WTC11 (cell line): ENCODE measurements around the gene PDZRN4. TPM values are rescaled to one million over a fixed set of nuclear protein-coding genes. Genes with fewer than 3 reads are reported as not detected.
"Not testable (repeated sequence)": the region's sequence is repeated elsewhere in the genome, so short reads cannot be mapped to it uniquely, and the experiment has no call there.

Experiments
- ATAC-seq: fragments of 200-7000 bp; cut with Tn5 transposase; 2 replicates; pipeline ENCODE4 v1.10.0; 2021; ENCODE audit warnings: mild to moderate bottlenecking, moderate library complexity
- CTCF ChIA-PET: fragments of 300-600 bp; sonication (Branson Sonifier 250); formaldehyde crosslinking; loops from one replicate; lab custom pipeline; 2021; ENCODE audit warnings: antibody characterized with exemption; lab: Charles Lee
- POLR2A ChIA-PET: fragments of 350-600 bp; sonication (Branson Sonifier 250); formaldehyde crosslinking; loops from one replicate; lab custom pipeline; 2021; ENCODE audit warnings: antibody characterized with exemption; lab: Charles Lee
- DNase-seq: peaks from one replicate; pipeline ENCODE4 v3.0.0; 2021; ENCODE audit warnings: low spot score
- H3K27ac Mint-ChIP-seq: 2 replicates; pipeline ENCODE4 v1.8.0; 2021; ENCODE audit warnings: mixed read lengths
- H3K27me3 Mint-ChIP-seq: 2 replicates; pipeline ENCODE4 v1.8.0; 2021; ENCODE audit warnings: low read depth, mild to moderate bottlenecking, moderate library complexity, mixed read lengths
- H3K36me3 Mint-ChIP-seq: 2 replicates; pipeline ENCODE4 v1.8.0; 2021; ENCODE audit warnings: mixed read lengths
- H3K4me1 Mint-ChIP-seq: 2 replicates; pipeline ENCODE4 v1.8.0; 2022; ENCODE audit warnings: mixed read lengths
- H3K4me3 Mint-ChIP-seq: 2 replicates; pipeline ENCODE4 v1.8.0; 2021; ENCODE audit warnings: mild to moderate bottlenecking, moderate library complexity, mixed read lengths
- H3K9me3 Mint-ChIP-seq: 2 replicates; pipeline ENCODE4 v1.8.0; 2021; ENCODE audit warnings: mixed read lengths
- CBFB ChIP-seq: sonication (generic); formaldehyde crosslinking; IDR thresholded peaks from 2 replicates; pipeline ENCODE4 v1.8.1; 2022; ENCODE audit warnings: mild to moderate bottlenecking, low read depth, missing genetic modification reagents
- CTCF ChIP-seq: fragments of 200-600 bp; IDR thresholded peaks from 2 replicates; pipeline ENCODE4 v1.8.0; 2022; ENCODE audit warnings: antibody characterized with exemption
- FOXK1 ChIP-seq: sonication (generic); formaldehyde crosslinking; IDR thresholded peaks from 2 replicates; pipeline ENCODE4 v1.8.0; 2022; ENCODE audit warnings: mild to moderate bottlenecking, moderate library complexity, missing genetic modification reagents
- FOXP4 ChIP-seq: sonication (generic); formaldehyde crosslinking; IDR thresholded peaks from 2 replicates; pipeline ENCODE4 v1.8.0; 2022; ENCODE audit warnings: mild to moderate bottlenecking, missing genetic modification reagents
- IRF2 ChIP-seq: sonication (generic); formaldehyde crosslinking; IDR thresholded peaks from 2 replicates; pipeline ENCODE4 v1.8.0; 2022; ENCODE audit warnings: low read depth, missing genetic modification reagents, borderline replicate concordance
- JUN ChIP-seq: sonication (generic); formaldehyde crosslinking; IDR thresholded peaks from 2 replicates; pipeline ENCODE4 v1.8.0; 2023; ENCODE audit warnings: mild to moderate bottlenecking, missing genetic modification reagents
- MXD4 ChIP-seq: fragments of 250-450 bp; sonication (Bioruptor Pico); IDR thresholded peaks from 2 replicates; pipeline ENCODE4 v1.8.0; 2021; ENCODE audit warnings: mild to moderate bottlenecking, moderate library complexity, borderline replicate concordance
- NR3C1 ChIP-seq: sonication (generic); formaldehyde crosslinking; conservative IDR thresholded peaks from 2 replicates; pipeline ENCODE4 v1.8.1; 2023; ENCODE audit warnings: low read depth, mild to moderate bottlenecking, missing genetic modification reagents
- OVOL2 ChIP-seq: fragments of 250-450 bp; sonication (Bioruptor Pico); IDR thresholded peaks from 2 replicates; pipeline ENCODE4 v1.9.0; 2021; ENCODE audit warnings: mild to moderate bottlenecking, borderline replicate concordance
- RELA ChIP-seq: sonication (generic); formaldehyde crosslinking; IDR thresholded peaks from 2 replicates; pipeline ENCODE4 v1.8.1; 2022; ENCODE audit warnings: missing genetic modification reagents, mild to moderate bottlenecking, borderline replicate concordance
- SMAD3 ChIP-seq: sonication (generic); formaldehyde crosslinking; IDR thresholded peaks from 2 replicates; pipeline ENCODE4 v1.8.0; 2022; ENCODE audit warnings: missing genetic modification reagents, mild to moderate bottlenecking, borderline replicate concordance
- SMAD4 ChIP-seq: sonication (generic); formaldehyde crosslinking; IDR thresholded peaks from 2 replicates; pipeline ENCODE4 v1.8.0; 2022; ENCODE audit warnings: mild to moderate bottlenecking, missing genetic modification reagents
- SP1 ChIP-seq: sonication (generic); formaldehyde crosslinking; conservative IDR thresholded peaks from 2 replicates; pipeline ENCODE4 v1.8.1; 2022; ENCODE audit warnings: missing genetic modification reagents
- TP53 ChIP-seq: sonication (generic); formaldehyde crosslinking; IDR thresholded peaks from 2 replicates; pipeline ENCODE4 v1.8.1; 2023; ENCODE audit warnings: mild to moderate bottlenecking, missing genetic modification reagents
- ZNF121 ChIP-seq: sonication (generic); formaldehyde crosslinking; IDR thresholded peaks from 2 replicates; pipeline ENCODE4 v1.8.0; 2023; ENCODE audit warnings: missing genetic modification reagents
- ZNF263 ChIP-seq: sonication (generic); formaldehyde crosslinking; IDR thresholded peaks from 2 replicates; pipeline ENCODE4 v1.8.1; 2022; ENCODE audit warnings: low read depth, mild to moderate bottlenecking, moderate library complexity, missing genetic modification reagents
- ZNF423 ChIP-seq: fragments of 250-450 bp; sonication (Bioruptor Pico); IDR thresholded peaks from 2 replicates; pipeline ENCODE4 v2.1.2; 2022; ENCODE audit warnings: mild to moderate bottlenecking, moderate library complexity
- total RNA-seq: library from RNA; stranded (reverse); gene quantifications from 3 replicates; pipeline ENCODE4 v1.2.3, GENCODE V29; 2021
- TF ChIP-seq, protein P1 (sequence below): sonication (generic); formaldehyde crosslinking; IDR thresholded peaks from 2 replicates; pipeline ENCODE4 v1.8.1; 2022; ENCODE audit warnings: low read depth, mild to moderate bottlenecking, moderate library complexity, missing genetic modification reagents, borderline replicate concordance
- TF ChIP-seq, protein P2 (sequence below): sonication (generic); formaldehyde crosslinking; IDR thresholded peaks from 2 replicates; pipeline ENCODE4 v1.8.1; 2022; ENCODE audit warnings: missing genetic modification reagents, borderline replicate concordance
- TF ChIP-seq, protein P3 (sequence below): sonication (generic); formaldehyde crosslinking; IDR thresholded peaks from 2 replicates; pipeline ENCODE4 v1.8.0; 2022; ENCODE audit warnings: missing genetic modification reagents

PDZRN4 gene
- total RNA-seq, 1 experiment from 2014 or later, result 0.09 TPM

GRCh38 chr12:41190338-41190737 lies 2.2 kb downstream of the PDZRN4 start:
- ChIA-PET CTCF (interaction anchor here (0.7 to 1.5 kb wide), 14 partner anchors 9 to 834 kb away, joined by 3 to 9 read pairs (median 3); no protein-coding TSS in a partner anchor), POLR2A (no interaction called here)
- ATAC-seq, result 0 out of 2 replicates have a peak, but pooled peaks have one; percentile 11
- H3K4me3 Mint-ChIP-seq, result peak overlapping the region; percentile 69
- H3K27me3 Mint-ChIP-seq, result peaks cover 52% of the 10 kb centered on the region
- H3K9me3 Mint-ChIP-seq, result no peaks in the 10 kb centered on the region
- H3K27ac Mint-ChIP-seq, result no peak overlapping the region
- TF ChIP-seq, protein P1, sequence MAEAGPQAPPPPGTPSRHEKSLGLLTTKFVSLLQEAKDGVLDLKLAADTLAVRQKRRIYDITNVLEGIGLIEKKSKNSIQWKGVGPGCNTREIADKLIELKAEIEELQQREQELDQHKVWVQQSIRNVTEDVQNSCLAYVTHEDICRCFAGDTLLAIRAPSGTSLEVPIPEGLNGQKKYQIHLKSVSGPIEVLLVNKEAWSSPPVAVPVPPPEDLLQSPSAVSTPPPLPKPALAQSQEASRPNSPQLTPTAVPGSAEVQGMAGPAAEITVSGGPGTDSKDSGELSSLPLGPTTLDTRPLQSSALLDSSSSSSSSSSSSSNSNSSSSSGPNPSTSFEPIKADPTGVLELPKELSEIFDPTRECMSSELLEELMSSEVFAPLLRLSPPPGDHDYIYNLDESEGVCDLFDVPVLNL (CRISPR knock-in tag), result no peak
- no peak for TF ChIP-seq FOXK1 (CRISPR knock-in tag)
- TF ChIP-seq CBFB (CRISPR knock-in tag), result no peak
- TF ChIP-seq IRF2 (CRISPR knock-in tag), result no peak
- TF ChIP-seq FOXP4, result no peak
- TF ChIP-seq CTCF, result no peak
- no peak for TF ChIP-seq RELA
- TF ChIP-seq NR3C1, result no peak
- no peak for TF ChIP-seq SP1 (CRISPR knock-in tag)
- no peak for TF ChIP-seq MXD4 (CRISPR knock-in tag)
- H3K4me1 Mint-ChIP-seq, result peaks cover 19% of the 10 kb centered on the region
- DNase-seq, result no peak
- no peaks in the 10 kb centered on the region for H3K36me3 Mint-ChIP-seq

- H3K4me1 Mint-ChIP-seq, result peaks cover 19% of the 10 kb centered on the region
- CTCF ChIA-PET, H3K27ac Mint-ChIP-seq, DNase-seq, POLR2A ChIA-PET, H3K4me3 Mint-ChIP-seq, H3K9me3 Mint-ChIP-seq, ATAC-seq, H3K36me3 Mint-ChIP-seq: not testable (repeated sequence)
- H3K27me3 Mint-ChIP-seq, result peaks cover 43% of the 10 kb centered on the region
Measured at GRCh38 chr12:41191549-41191948, 3.4 kb downstream of the PDZRN4 start.

GRCh38 chr12:41193311-41193710 lies 5.2 kb downstream of the PDZRN4 start:
- H3K4me1 Mint-ChIP-seq, result peaks cover 14% of the 10 kb centered on the region
- no peak overlapping the region for H3K27ac Mint-ChIP-seq
- peaks cover 25% of the 10 kb centered on the region for H3K27me3 Mint-ChIP-seq
- POLR2A ChIA-PET, result no interaction called here
- no peaks in the 10 kb centered on the region for H3K9me3 Mint-ChIP-seq
- ATAC-seq, result no peak
- DNase-seq, result no peak
- CTCF ChIA-PET, result no interaction called here
- no peaks in the 10 kb centered on the region for H3K36me3 Mint-ChIP-seq
- no peak overlapping the region for H3K4me3 Mint-ChIP-seq
- TF ChIP-seq, protein P2, sequence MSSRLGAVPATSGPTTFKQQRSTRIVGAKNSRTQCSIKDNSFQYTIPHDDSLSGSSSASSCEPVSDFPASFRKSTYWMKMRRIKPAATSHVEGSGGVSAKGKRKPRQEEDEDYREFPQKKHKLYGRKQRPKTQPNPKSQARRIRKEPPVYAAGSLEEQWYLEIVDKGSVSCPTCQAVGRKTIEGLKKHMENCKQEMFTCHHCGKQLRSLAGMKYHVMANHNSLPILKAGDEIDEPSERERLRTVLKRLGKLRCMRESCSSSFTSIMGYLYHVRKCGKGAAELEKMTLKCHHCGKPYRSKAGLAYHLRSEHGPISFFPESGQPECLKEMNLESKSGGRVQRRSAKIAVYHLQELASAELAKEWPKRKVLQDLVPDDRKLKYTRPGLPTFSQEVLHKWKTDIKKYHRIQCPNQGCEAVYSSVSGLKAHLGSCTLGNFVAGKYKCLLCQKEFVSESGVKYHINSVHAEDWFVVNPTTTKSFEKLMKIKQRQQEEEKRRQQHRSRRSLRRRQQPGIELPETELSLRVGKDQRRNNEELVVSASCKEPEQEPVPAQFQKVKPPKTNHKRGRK (CRISPR knock-in tag), result no peak
- no peak for TF ChIP-seq TP53 (CRISPR knock-in tag)
- TF ChIP-seq, protein P3, sequence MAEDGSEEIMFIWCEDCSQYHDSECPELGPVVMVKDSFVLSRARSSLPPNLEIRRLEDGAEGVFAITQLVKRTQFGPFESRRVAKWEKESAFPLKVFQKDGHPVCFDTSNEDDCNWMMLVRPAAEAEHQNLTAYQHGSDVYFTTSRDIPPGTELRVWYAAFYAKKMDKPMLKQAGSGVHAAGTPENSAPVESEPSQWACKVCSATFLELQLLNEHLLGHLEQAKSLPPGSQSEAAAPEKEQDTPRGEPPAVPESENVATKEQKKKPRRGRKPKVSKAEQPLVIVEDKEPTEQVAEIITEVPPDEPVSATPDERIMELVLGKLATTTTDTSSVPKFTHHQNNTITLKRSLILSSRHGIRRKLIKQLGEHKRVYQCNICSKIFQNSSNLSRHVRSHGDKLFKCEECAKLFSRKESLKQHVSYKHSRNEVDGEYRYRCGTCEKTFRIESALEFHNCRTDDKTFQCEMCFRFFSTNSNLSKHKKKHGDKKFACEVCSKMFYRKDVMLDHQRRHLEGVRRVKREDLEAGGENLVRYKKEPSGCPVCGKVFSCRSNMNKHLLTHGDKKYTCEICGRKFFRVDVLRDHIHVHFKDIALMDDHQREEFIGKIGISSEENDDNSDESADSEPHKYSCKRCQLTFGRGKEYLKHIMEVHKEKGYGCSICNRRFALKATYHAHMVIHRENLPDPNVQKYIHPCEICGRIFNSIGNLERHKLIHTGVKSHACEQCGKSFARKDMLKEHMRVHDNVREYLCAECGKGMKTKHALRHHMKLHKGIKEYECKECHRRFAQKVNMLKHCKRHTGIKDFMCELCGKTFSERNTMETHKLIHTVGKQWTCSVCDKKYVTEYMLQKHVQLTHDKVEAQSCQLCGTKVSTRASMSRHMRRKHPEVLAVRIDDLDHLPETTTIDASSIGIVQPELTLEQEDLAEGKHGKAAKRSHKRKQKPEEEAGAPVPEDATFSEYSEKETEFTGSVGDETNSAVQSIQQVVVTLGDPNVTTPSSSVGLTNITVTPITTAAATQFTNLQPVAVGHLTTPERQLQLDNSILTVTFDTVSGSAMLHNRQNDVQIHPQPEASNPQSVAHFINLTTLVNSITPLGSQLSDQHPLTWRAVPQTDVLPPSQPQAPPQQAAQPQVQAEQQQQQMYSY (CRISPR knock-in tag), result no peak
- no peak for TF ChIP-seq SMAD4 (CRISPR knock-in tag)
- no peak for TF ChIP-seq OVOL2 (CRISPR knock-in tag)
- TF ChIP-seq SMAD3, result no peak
- no peak for TF ChIP-seq ZNF263 (CRISPR knock-in tag)
- no peak for TF ChIP-seq JUN (CRISPR knock-in tag)
- no peak for TF ChIP-seq ZNF121 (CRISPR knock-in tag)
- no peak for TF ChIP-seq ZNF423 (CRISPR knock-in tag)
